Lung (tissue), 12 donors: ENCODE results near the gene HAUS5. TPM values are rescaled to one million over a fixed set of nuclear protein-coding genes. Genes with fewer than 3 reads are reported as not detected.
"Not testable (repeated sequence)": the region's sequence is repeated elsewhere in the genome, so short reads cannot be mapped to it uniquely, and the experiment has no call there.

Experiments used
- ATAC-seq: fragments of 200-7000 bp; cut with Tn5 transposase; one replicate; pipeline ENCODE4 v1.9.1; 2020; ENCODE audit warnings: moderate number of reproducible peaks; ENCODE audit not compliant: insufficient read depth, low FRiP score
- DNase-seq, 3 donors: peaks; one replicate each; pipeline ENCODE4 v3.0.0-alpha.2; 2013 to 2017
- H3K27ac ChIP-seq, 2 donors: one replicate each; pipeline ENCODE4 v1.5.1; 2013; ENCODE audit warnings: mild to moderate bottlenecking in 2 of 2, moderate library complexity in 2 of 2, control low read depth in 1 of 2, inconsistent platforms in 1 of 2, low read depth in 1 of 2, low read length in 1 of 2
- H3K27me3 ChIP-seq, 3 donors: one replicate each; pipeline ENCODE4 v1.5.1; 2013; ENCODE audit warnings: low read length in 2 of 3; ENCODE audit not compliant: control insufficient read depth in 3 of 3, insufficient read depth in 3 of 3
- H3K36me3 ChIP-seq, 4 donors: one replicate each; pipeline ENCODE4 v1.5.1; 2013; ENCODE audit warnings: low read length in 4 of 4, mild to moderate bottlenecking in 1 of 4, moderate library complexity in 1 of 4; ENCODE audit not compliant: control insufficient read depth in 4 of 4, insufficient read depth in 4 of 4
- H3K4me1 ChIP-seq, 5 donors: one replicate each; pipeline ENCODE4 v1.5.1; 2013; ENCODE audit warnings: low read length in 5 of 5, mild to moderate bottlenecking in 2 of 5, moderate library complexity in 1 of 5; ENCODE audit not compliant: control insufficient read depth in 5 of 5, insufficient read depth in 5 of 5
- H3K4me3 ChIP-seq: one replicate; pipeline ENCODE4 v1.5.1; 2013; ENCODE audit warnings: mild to moderate bottlenecking, control low read depth, moderate library complexity
- H3K9ac ChIP-seq, 2 donors: one replicate each; pipeline ENCODE4 v1.5.1; 2013; ENCODE audit warnings: low read length in 2 of 2, control low read depth in 1 of 2; ENCODE audit not compliant: insufficient read depth in 1 of 2
- H3K9me3 ChIP-seq, 4 donors: one replicate each; pipeline ENCODE4 v1.5.1; 2013; ENCODE audit warnings: low read length in 3 of 4, mild to moderate bottlenecking in 1 of 4, moderate library complexity in 1 of 4; ENCODE audit not compliant: control insufficient read depth in 4 of 4, insufficient read depth in 3 of 4
- CTCF ChIP-seq: IDR thresholded peaks from 2 replicates; pipeline ENCODE4 v1.5.1; 2012; ENCODE audit warnings: mild to moderate bottlenecking; ENCODE audit errors: control extremely low read depth, extremely low read depth
- WGBS, 2 donors: extraction: QIAGEN DNeasy Blood & Tissue Kit; methylation state at CpG; one replicate each; pipeline ENCODE4 v1.1.7; 2013; 5-methylcytosine and 5-hydroxymethylcytosine counted together
- polyA plus RNA-seq, 2 donors: library from polyadenylated mRNA; stranded (reverse); fragments of 200-250 nt; gene quantifications; one replicate each; pipeline ENCODE4 v1.2.1, GENCODE V29; 2013
- total RNA-seq, 2 donors: library from RNA; depleted of rRNA in 1 of 2; stranded (reverse); fragments of >200 nt in 1 of 2; gene quantifications; one replicate each; pipeline ENCODE4 v1.2.1, GENCODE V29; 2014 to 2021
- donor health status: control.
- donor health status: control.
- donor health status: Bipolar disorder and iron deficiency.
- donor health status: healthy.
- donor health status: DM: yes; HTN: yes; CAD: no.

HAUS5 gene
- total and polyA plus RNA-seq, 4 donors, result 6.0 to 16.5 (median 14.8) TPM

GRCh38 chr19:35648017-35648961 is 35.8 kb downstream of the HAUS5 start, which contains the start of gene COX6B1:
TSS of gene COX6B1 (plus strand) at chr19:35648323. CDS start at chr19:35651244, 2,921 bp downstream.
- no peaks in the 10 kb centered on the region for H3K9me3 ChIP-seq
- H3K4me1 ChIP-seq, result peaks cover 5 to 21% (median 8%) of the 10 kb centered on the region in 5 donors
- peak within 1 kb of the TSS; percentile 37 to 66 for H3K9ac ChIP-seq
- peaks cover 5 to 12% (median 6%) of the 10 kb centered on the region in 4 donors for H3K36me3 ChIP-seq
- no peaks in the 10 kb centered on the region for H3K27me3 ChIP-seq
- TF ChIP-seq CTCF, result no peak
- peak within 1 kb of the TSS; percentile 89 to 93 for H3K27ac ChIP-seq
- DNase-seq (peak; percentile 94 to 98 (median 97)), ATAC-seq (peak; percentile 79)
- 1% methylated on average over 46 of the region's 46 CpGs for WGBS, 2 donors
- peak within 1 kb of the TSS; percentile 91 for H3K4me3 ChIP-seq

GRCh38 chr19:35650581-35650980 is 38.0 kb downstream of the HAUS5 start:
- H3K9ac ChIP-seq, result no peak overlapping the region
- no peak for TF ChIP-seq CTCF
- ATAC-seq (no peak), DNase-seq (no peak)
- WGBS, 2 donors, result 39 to 72% methylated on average over 9 of the region's 9 CpGs
- H3K4me3 ChIP-seq, result no peak overlapping the region
- H3K27ac ChIP-seq, result no peak overlapping the region
- no peaks in the 10 kb centered on the region for H3K9me3 ChIP-seq
- peaks cover 9 to 20% (median 11%) of the 10 kb centered on the region in 4 donors for H3K36me3 ChIP-seq
- H3K27me3 ChIP-seq, result no peaks in the 10 kb centered on the region
- H3K4me1 ChIP-seq, result peaks cover 3 to 7% (median 6%) of the 10 kb centered on the region in 5 donors

- H3K9me3 ChIP-seq, DNase-seq, H3K4me3 ChIP-seq, H3K4me1 ChIP-seq, H3K27ac ChIP-seq, H3K9ac ChIP-seq, ATAC-seq, H3K27me3 ChIP-seq: not testable (repeated sequence)
- WGBS, 2 donors, result 96 to 97% methylated on average over 6 of the region's 6 CpGs
- H3K36me3 ChIP-seq, result peaks cover 18 to 44% (median 26%) of the 10 kb centered on the region in 4 donors
Observed at GRCh38 chr19:35654828-35655227, 42.3 kb downstream of the HAUS5 start.

- TF ChIP-seq CTCF, result no peak
- no peaks in the 10 kb centered on the region for H3K4me1 ChIP-seq
- DNase-seq, result no peak
- H3K36me3 ChIP-seq, result peaks cover 18 to 46% (median 28%) of the 10 kb centered on the region in 4 donors
- 98 to 99% methylated on average over 4 of the region's 4 CpGs for WGBS, 2 donors
- no peak for ATAC-seq
- H3K4me3 ChIP-seq, result no peak overlapping the region
- H3K9ac ChIP-seq, result no peak overlapping the region
- H3K27me3 ChIP-seq, result no peaks in the 10 kb centered on the region
- H3K9me3 ChIP-seq, result no peaks in the 10 kb centered on the region
- no peak overlapping the region for H3K27ac ChIP-seq
Observed at GRCh38 chr19:35655600-35655999, 43.1 kb downstream of the HAUS5 start.
